PC-9 (cell line): ENCODE results near the gene PAK6. TPM values are rescaled to one million over a fixed set of nuclear protein-coding genes. Genes with fewer than 3 reads are reported as not detected.

ENCODE experiments used
- BruUV-seq: library from RNA; stranded (reverse); fragments of 400-500 nt; replicated peaks from 2 replicates; lab custom pipeline; 2021; lab: Mats Ljungman, UMichigan
- CTCF ChIA-PET: fragments of 300-600 bp; sonication (Branson Sonifier 250); formaldehyde crosslinking; loops from one replicate; lab custom pipeline; 2022; ENCODE audit warnings: antibody characterized with exemption; lab: Charles Lee
- POLR2A ChIA-PET: fragments of 300-600 bp; sonication (Branson Sonifier 250); formaldehyde crosslinking; loops from one replicate; lab custom pipeline; 2022; ENCODE audit warnings: antibody characterized with exemption; ENCODE audit not compliant: unreplicated experiment; lab: Charles Lee
- DNase-seq, 2 experiments: peaks; one replicate each; pipeline versions ENCODE4 v3.0.0 to v3.0.0-alpha.2; 2015 to 2022; ENCODE audit warnings: mixed read lengths in 1 of 2
- H2AFZ ChIP-seq: fragments of 200-600 bp; sonication (generic); 2 replicates; pipeline ENCODE4 v1.8.1; 2017; ENCODE audit warnings: antibody characterized with exemption
- H3F3A ChIP-seq: fragments of 200-600 bp; sonication (generic); 2 replicates; pipeline ENCODE4 v1.8.1; 2017; ENCODE audit warnings: antibody characterized with exemption, mild to moderate bottlenecking, low read depth; ENCODE audit not compliant: insufficient read depth
- H3K27ac ChIP-seq: fragments of 200-600 bp; sonication (generic); 2 replicates; pipeline ENCODE4 v1.6.1; 2016; ENCODE audit warnings: mixed run types
- H3K27me3 ChIP-seq: fragments of 200-600 bp; sonication (generic); 2 replicates; pipeline ENCODE4 v1.6.1; 2016; ENCODE audit warnings: low read depth, mixed run types; ENCODE audit not compliant: insufficient read depth
- H3K36me3 ChIP-seq: fragments of 200-600 bp; sonication (generic); 2 replicates; pipeline ENCODE4 v1.6.1; 2016; ENCODE audit warnings: low read depth, mixed run types
- H3K4me1 ChIP-seq: fragments of 200-600 bp; sonication (generic); replicated peaks from 2 replicates; pipeline ENCODE4 v1.6.1; 2016; ENCODE audit warnings: mixed run types; ENCODE audit not compliant: insufficient read depth
- H3K4me2 ChIP-seq: fragments of 200-600 bp; sonication (generic); 2 replicates; pipeline ENCODE4 v1.6.1; 2017; ENCODE audit warnings: mixed run types
- H3K4me3 ChIP-seq: fragments of 200-600 bp; sonication (generic); 2 replicates; pipeline ENCODE4 v1.6.1; 2016; ENCODE audit warnings: mixed run types
- H3K79me2 ChIP-seq: fragments of 200-600 bp; sonication (generic); 2 replicates; pipeline ENCODE4 v1.6.1; 2017; ENCODE audit warnings: low read depth, mixed run types
- H3K9me2 ChIP-seq: fragments of 200-600 bp; sonication (generic); 2 replicates; pipeline ENCODE4 v1.8.1; 2017; ENCODE audit warnings: mild to moderate bottlenecking; ENCODE audit not compliant: insufficient read depth
- H3K9me3 ChIP-seq: fragments of 200-600 bp; sonication (generic); 2 replicates; pipeline ENCODE4 v1.8.1; 2016; ENCODE audit warnings: low read depth; ENCODE audit not compliant: insufficient read depth
- H4K20me1 ChIP-seq: fragments of 200-600 bp; sonication (generic); 2 replicates; pipeline ENCODE4 v1.8.1; 2017; ENCODE audit not compliant: insufficient read depth
- CTCF ChIP-seq: fragments of 200-600 bp; sonication (generic); conservative IDR thresholded peaks from 2 replicates; pipeline ENCODE4 v1.6.1; 2017; ENCODE audit warnings: mixed run types, antibody characterized with exemption, mild to moderate bottlenecking, moderate library complexity
- EZH2 ChIP-seq: fragments of 200-600 bp; sonication (generic); IDR thresholded peaks from 2 replicates; pipeline ENCODE4 v1.8.0; 2017; ENCODE audit warnings: antibody characterized with exemption, low read depth
- intact Hi-C: fragments of 100-400 bp; cut with micrococcal nuclease; formaldehyde crosslinking; loops from one replicate; pipeline ENCODE4 v1.10.0; 2022; ENCODE audit not compliant: unreplicated experiment
- total RNA-seq: library from RNA; stranded (reverse); gene quantifications from 2 replicates; pipeline ENCODE4 v1.2.3, GENCODE V29; 2021

PAK6 gene
- total RNA-seq, 1 experiment from 2014 or later: 10.7 TPM

- Histone ChIP-seq H2AFZ (no peak overlapping the region), H3K4me1 (no peaks in the 10 kb centered on the region), H3K9me2 (no peaks in the 10 kb centered on the region), H3F3A (no peaks in the 10 kb centered on the region), H3K27ac (no peak overlapping the region), H3K36me3 (no peaks in the 10 kb centered on the region), H3K79me2 (no peaks in the 10 kb centered on the region), H3K4me2 (no peak overlapping the region), H4K20me1 (no peaks in the 10 kb centered on the region), H3K4me3 (no peak overlapping the region), H3K27me3 (no peaks in the 10 kb centered on the region), H3K9me3 (no peaks in the 10 kb centered on the region)
- BruUV-seq: no TSS peak
- ChIA-PET POLR2A (no interaction called here), CTCF (no interaction called here)
- no peak for DNase-seq
- intact Hi-C loops: loop anchor here (5.0 kb wide), 1 partner anchor 616 kb away; the partner anchor contains the start of gene VPS18
- TF ChIP-seq EZH2: no peak
- TF ChIP-seq CTCF: no peak
These were observed 37.1 kb downstream of the PAK6 start for GRCh38 chr15:40275954-40276353.

- Histone ChIP-seq H3F3A (no peaks in the 10 kb centered on the region), H2AFZ (no peak overlapping the region), H3K9me2 (no peaks in the 10 kb centered on the region), H3K79me2 (no peaks in the 10 kb centered on the region), H3K9me3 (no peaks in the 10 kb centered on the region), H3K4me2 (no peak overlapping the region), H3K36me3 (no peaks in the 10 kb centered on the region), H3K27ac (no peak overlapping the region), H3K4me1 (no peaks in the 10 kb centered on the region), H3K4me3 (no peak overlapping the region), H3K27me3 (no peaks in the 10 kb centered on the region), H4K20me1 (no peaks in the 10 kb centered on the region)
- intact Hi-C loops: loop anchor here (5.0 kb wide), 1 partner anchor 615 kb away; the partner anchor contains the start of gene VPS18
- TSS peak; percentile 16 for BruUV-seq
- CTCF ChIA-PET: interaction anchor here (0.6 kb wide), 2 partner anchors 43 to 145 kb away, joined by 3 to 4 read pairs; no protein-coding TSS in a partner anchor
- no peak for DNase-seq
- POLR2A ChIA-PET: no interaction called here
- TF ChIP-seq CTCF (no peak), EZH2 (no peak)
These were observed 38.1 kb downstream of the PAK6 start for GRCh38 chr15:40276927-40277326.

- no peak for TF ChIP-seq EZH2
- no peak for TF ChIP-seq CTCF
- H4K20me1 ChIP-seq: no peaks in the 10 kb centered on the region
- no peaks in the 10 kb centered on the region for H3K36me3 ChIP-seq
- intact Hi-C loops: loop anchor here (5.0 kb wide), 1 partner anchor 615 kb away; the partner anchor contains the start of gene VPS18
- no peak overlapping the region for H3K4me2 ChIP-seq
- H3K27me3 ChIP-seq: no peaks in the 10 kb centered on the region
- no peaks in the 10 kb centered on the region for H3K79me2 ChIP-seq
- no peaks in the 10 kb centered on the region for H3K9me2 ChIP-seq
- no peak overlapping the region for H3K4me3 ChIP-seq
- BruUV-seq: no TSS peak
- H2AFZ ChIP-seq: no peak overlapping the region
- H3F3A ChIP-seq: no peaks in the 10 kb centered on the region
- DNase-seq: no peak
- no peaks in the 10 kb centered on the region for H3K4me1 ChIP-seq
- CTCF ChIA-PET: interaction anchor here (0.6 kb wide), 3 partner anchors 43 to 485 kb away, joined by 3 to 4 read pairs (median 4); no protein-coding TSS in a partner anchor
- H3K9me3 ChIP-seq: no peaks in the 10 kb centered on the region
- POLR2A ChIA-PET: no interaction called here
- H3K27ac ChIP-seq: no peak overlapping the region
These were observed 38.6 kb downstream of the PAK6 start for GRCh38 chr15:40277471-40277870.
